ENCODE data around the gene IDH3A.

IDH3A gene

DNA sequence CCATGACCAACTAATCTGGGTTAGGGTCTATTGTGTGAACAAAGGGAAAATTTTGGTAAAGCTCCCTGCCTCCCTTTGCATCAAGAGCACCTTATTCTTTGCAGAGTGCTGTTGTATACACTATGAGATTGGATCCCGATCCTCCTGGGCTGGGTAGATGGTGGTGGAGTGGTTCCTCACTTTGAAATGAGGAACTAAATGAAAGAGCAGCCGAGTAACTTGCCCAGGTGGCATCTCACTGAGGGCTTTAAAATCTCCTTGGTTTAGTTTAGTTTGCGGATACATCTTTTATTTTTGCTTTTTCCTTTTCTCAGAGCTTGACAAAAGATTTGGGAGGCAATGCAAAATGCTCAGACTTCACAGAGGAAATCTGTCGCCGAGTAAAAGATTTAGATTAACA, 19.4 kb downstream of the IDH3A start:
- FAIRE-seq: no peak

DNA sequence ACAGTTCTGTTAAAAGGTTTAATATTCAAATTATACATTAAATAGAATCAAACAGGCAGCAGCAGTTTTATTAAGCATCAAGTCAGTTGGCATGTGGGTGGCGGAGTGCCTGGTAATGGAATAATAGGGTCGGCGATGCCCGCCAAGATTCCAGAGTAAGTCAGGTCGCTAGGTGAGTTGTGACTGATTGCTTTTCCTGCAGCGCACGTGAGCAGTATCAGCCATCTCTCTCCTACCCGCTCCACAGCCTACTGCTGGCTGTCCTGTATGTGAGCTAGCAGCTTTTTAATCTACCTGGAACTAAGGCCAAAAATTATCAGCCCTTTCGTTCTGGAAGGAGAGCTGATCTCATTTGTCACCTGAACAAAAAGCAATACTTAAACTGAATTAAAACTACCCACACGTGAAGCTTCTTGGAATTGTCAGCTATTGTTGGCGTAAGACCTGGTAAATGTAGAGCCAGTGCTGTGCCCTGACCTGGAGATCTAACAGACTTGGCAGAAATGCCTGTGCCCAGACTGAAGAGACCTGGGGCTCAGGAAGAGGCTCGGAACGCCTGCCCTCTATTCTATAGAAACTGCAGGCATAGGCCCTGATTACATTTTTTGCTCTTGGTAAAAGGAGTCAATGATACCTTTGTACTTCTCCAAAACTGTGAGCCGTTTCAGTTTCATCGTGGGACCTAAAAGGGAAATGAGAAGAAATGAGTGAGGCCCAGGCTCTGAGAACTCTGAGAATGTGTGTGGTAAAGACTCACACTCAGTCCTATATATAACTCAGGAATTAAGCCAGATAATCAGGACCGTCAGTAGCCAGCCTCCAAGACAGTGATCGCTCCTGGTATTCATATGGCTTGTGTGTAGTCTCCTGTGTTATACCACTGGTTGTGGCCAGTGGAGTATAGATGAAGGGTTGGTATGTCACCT, 21.9 kb downstream of the IDH3A start:
- FAIRE-seq: no peak

DNA sequence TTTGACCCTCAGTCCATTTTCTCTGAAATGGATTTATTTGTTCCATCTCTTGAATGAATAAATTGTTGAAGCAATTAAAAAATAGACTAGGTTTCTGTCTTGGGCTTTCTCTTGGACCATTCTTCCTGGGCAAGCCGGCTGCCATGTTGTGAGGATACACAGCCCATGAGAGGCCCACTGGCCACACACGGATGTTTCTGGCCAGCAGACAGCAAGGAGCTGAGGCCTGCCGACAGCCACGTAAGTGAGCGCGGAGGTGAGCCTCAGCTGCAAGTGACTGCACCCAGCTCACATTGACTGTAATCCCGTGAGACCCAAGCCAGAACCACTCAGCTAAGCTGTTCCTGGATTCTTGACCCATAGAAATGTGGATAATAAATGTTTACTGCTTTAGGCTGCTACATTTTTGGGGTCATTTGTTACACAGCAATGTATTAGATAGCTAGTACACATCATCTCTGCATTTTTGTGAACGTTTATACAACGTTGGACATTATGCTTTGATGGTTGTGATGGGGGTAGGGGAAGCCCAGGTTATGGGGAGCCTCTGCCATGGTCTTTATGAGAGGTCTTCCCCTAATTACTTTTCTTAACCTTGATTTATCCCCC, 22.8 kb downstream of the IDH3A start:
- FAIRE-seq: no peak

DNA sequence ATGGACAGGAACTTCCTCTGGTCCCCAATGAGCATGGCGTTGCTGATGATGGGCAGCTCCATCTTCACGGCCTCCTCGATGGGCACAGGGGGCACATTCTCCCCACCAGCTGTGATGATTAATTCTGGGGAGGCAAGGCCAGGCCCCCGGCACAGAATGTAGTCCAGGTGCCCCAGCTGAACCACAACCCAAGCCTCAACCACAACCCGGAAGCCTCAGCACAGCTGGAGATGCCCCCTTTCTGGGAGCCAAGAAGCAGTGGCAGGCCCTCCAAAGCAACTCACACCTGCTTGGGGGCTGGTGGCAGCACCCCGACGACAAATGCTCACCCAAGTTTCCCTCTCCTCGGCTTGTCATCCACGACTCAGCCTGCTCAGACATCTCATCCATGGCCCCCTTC, 25.2 kb downstream of the IDH3A start:
- no peak for FAIRE-seq

DNA sequence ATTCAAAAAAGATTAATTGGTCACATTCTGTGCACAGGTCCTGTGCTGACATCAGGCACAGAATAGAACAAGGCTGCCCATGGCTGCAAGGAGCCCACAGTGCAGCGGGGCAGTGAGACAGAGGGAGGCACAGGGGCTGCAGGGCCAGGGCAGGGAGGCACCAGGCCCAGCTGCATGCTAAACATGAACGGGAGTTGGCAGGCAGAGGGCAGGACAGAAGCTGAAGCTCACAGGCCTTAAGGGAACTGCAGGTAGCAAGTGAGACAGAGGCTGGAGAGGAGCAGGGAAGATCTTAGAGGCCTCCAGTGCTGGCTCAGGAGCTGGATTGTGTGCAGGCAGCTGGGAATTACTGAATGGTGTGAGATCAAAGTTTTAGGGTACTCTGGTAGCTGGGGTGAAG, 26.2 kb downstream of the IDH3A start:
- FAIRE-seq: no peak

DNA sequence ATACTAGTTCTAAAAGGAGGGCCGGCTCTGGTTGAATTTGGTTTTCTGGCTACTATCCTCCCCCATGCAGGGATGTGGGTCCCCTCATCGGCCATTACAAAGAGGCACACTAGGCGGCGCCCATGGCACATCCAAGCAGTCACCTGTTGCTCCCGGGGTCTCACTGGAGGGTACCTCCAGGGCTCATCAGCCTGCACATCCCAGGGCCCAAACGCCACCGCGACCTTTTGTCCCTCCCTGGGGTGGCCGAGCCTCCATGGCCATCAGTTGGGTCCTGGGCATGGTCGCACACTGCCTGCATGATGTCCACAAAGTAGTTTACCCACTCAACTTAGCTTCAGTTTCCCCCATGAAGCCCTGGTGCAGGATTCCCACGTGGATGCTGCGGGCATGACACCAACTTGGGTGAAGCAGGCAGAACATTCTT, 28.3 kb downstream of the IDH3A start:
- FAIRE-seq: no peak

DNA sequence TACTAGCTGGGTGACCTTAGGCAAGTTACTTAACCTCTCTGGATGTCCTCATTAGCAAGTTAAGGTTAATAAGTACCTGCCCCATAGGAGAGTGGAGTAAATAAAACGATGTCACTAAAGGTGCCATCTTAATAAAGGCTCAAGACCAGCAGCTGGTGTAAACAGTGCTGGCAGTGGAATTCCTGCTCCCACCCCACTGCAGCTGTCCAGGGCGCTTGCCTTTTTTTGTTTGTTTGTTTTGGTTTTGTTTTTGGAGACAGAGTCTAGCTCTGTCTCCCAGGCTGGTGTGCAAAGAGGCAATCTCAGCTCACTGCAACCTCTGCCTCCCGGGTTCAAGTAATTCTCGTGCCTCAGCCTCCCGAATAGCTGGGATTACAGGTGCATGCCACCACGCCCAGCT, 28.9 kb downstream of the IDH3A start:
- no peak for FAIRE-seq

DNA sequence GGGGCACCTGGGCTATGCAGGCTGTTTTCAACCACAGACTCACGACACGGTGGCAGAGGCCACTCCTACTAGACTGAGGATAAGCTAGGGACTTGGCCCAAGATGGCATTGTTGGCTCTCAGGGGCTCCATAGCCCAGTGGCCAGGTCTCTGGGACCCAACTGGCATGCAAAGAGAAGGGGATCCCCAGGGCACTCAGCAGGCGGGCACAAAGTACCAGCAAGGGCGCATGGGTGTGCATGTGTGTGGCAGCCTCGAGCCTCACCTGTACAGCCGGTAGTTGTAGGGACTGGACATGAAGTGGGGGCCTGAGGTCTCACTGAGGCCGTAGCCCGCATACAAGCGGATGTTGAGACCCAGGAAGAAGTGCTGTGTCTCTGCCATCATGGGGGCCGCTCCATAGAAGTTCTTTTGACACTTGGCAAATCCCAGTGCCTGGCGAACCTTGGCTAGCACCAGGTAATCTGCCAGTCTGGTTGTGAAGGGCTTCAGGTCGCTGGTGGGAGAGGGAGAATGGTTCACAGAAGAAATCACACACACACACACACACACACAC, 30.2 kb downstream of the IDH3A start:
- no peak for FAIRE-seq

DNA sequence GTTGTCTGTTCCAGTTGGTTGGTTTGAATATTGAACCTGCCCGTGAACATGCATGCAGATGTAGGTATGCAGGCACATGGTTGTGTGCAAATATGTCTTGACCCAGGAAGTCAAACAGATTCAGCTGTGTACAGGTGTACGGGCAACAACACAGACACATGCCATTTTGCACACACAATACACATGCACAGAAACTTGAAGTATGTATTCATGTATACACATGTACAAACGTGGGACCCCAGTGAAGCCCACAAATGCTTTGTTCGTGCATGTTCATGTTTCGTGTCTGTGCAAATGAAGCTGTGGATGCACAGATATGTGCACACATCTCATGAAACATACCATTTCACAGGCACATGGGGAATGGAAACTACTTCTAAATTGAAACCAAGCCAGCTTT, 30.7 kb downstream of the IDH3A start:
- no peak for FAIRE-seq

DNA sequence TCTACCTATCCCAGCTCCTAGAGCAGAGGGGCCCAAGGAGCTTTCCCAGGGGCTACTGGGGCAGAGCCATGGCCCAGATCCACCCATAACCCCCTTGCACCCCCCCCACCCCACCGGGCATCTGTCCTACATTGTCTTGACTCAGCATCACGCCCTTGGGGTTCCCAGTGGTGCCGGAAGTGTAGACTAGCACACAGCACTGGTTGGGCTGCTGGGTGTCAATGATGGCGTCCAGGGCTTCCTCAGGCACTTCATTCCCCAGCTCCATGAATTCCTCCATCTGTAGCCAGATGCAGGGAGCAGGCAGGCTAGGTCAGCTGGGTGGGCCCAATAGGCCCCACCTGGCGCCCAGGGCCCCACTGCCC, 33.2 kb downstream of the IDH3A start:
- no peak for FAIRE-seq

DNA sequence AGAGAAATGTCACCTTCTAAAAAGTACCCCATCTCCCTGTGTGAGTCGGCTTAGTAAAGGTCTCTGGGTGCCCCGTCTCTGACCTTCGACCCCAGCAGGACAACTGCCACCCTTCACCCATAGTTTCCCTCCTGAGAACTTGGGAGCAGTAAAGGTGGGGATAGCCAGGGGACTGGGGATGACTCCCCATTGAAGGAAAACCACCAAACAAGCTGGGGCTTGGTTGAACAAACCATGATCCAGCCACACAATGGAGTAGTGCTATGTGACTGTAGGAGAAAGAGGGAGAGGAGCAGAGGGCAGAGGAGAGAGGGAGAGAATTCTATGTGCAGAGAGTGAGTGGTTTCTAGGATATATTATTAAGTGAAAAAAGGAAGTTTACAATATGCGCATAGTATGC, 33.7 kb downstream of the IDH3A start:
- no peak for FAIRE-seq

DNA sequence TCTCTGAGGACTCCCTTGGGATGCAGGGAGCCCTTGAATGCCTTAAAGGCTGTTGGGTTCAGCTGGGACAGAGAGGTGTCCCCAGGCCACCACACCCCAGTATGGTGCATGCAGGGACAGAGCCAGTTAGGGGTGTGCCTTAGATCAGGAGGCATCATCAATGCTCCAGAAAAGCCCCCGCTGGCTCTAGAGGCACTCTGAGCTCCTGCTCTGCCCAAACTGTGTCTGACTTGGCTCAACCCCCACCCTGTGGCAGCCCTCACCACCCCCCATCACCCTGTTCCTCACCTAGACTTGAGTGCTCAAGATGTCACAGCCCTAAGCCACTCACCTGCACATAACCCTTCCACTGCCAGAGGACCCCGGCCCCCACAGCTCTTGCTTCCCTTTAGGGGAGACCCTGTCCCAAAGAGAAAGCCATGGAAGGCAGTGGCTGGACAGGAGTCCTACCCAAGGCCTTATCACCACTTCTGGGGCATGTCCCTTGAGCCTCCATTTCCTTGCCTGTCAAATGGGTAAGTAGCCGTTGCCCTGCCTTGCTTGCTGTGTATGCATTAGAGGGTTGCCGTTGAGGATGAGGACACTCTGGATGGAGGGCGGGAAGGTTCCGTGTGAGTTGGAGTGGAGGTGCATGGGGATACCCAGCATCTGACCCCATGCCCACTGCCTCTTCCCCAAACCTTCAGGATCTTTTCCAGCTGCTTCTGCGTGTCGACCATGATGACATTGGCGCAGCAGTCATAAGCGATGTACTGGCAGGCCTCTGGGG, 43.8 kb downstream of the IDH3A start:
- no peak for FAIRE-seq

DNA sequence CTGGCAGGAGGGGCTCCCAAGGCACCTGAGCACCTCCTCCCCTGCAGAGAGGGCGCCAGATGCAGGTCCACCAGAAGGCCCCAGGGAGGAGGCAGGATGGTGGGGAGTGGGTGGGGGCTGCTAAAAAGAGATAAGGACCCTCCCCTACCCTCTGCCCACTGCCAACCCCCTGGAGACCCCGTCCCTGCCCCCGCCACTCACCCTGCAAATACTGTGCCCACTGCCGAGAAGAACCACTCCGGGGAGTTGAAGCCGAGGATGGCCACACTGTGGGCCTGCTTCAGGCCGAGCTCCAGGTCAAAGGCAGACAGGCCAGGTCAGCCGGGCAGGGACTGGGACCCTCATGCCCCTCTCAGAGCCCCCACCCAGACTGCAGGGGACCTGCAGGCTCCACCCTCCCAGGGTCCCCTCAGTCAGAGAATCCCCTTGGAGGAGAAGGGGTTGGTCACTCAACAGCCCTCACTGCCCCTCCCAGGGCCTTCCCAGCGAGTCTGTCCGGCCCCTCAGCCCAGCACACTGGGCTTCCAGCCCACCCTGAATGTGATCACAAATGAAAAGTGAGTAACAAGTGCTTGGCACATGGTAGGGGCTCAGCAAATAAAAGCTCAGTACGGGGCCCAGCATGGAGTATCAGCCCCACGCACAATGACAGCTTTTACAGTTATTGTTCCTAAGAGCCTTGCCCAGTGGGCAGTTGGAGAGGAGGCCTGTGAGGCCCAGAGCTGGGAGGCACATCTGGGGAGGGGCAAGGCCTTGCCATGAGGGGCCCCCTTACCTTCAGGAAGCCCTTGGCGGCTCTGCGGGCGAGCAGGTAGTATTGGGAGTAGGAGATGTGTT, 44.8 kb downstream of the IDH3A start:
- FAIRE-seq: no peak

DNA sequence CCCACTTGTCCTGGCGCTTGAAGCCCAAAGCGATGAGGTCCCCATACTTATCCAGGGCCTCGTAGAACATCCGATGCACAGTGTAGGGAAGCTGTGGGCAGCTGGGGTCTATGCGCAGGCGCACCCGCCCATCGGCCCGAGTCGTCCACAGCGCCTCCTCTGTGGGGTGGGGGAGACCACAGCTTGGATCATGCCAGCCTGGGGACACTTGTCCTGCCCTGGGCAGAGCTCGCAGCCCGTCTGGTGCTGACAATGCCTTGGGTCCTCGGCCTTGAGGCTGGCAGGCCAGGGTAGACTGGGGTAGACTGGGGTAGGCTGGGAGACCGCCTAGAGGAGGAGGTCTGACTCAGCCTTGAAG, 45.4 kb downstream of the IDH3A start:
- FAIRE-seq: no peak

DNA sequence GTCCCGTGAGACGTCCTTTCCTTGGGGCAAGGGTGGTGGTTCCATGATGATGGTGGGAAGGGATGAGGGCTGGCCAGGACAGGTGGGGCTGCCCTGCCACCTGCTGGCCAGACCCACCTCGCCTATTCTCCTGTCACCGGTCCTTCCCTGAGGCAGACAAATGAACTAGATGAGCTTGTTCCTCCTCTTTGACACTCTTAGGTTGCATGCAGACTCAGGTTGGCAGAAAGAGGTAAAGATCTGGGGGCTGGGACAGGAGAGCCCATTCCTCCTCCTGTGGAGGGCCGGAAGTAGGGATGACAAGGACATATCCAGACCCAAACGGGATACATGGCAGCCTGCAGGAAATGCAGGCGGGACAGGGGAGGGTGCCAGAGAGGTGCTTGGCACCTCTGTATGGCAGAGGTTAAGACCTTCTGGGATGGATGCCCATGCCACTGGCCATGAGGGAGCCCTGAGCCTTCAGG, 46.6 kb downstream of the IDH3A start:
- no peak for FAIRE-seq

DNA sequence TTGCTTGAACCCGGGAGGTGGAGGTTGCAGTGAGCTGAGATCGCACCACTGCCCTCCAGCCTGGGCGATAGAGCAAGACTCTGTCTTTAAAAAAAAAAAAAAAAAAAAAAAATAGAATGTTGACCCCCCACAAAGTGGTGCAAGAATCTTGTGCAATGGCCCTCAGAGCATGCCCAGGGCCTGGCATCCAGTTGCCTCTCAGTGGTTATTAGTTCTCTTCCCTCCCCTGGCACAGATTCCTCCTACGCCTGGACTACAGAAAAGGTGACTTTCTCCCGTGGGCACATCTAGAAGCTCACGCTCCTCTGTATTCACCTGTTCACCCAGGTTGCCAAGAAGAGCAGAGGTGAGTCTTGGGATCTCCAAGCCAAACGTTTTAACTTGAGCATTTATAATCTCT, 48.5 kb downstream of the IDH3A start:
- FAIRE-seq: no peak

DNA sequence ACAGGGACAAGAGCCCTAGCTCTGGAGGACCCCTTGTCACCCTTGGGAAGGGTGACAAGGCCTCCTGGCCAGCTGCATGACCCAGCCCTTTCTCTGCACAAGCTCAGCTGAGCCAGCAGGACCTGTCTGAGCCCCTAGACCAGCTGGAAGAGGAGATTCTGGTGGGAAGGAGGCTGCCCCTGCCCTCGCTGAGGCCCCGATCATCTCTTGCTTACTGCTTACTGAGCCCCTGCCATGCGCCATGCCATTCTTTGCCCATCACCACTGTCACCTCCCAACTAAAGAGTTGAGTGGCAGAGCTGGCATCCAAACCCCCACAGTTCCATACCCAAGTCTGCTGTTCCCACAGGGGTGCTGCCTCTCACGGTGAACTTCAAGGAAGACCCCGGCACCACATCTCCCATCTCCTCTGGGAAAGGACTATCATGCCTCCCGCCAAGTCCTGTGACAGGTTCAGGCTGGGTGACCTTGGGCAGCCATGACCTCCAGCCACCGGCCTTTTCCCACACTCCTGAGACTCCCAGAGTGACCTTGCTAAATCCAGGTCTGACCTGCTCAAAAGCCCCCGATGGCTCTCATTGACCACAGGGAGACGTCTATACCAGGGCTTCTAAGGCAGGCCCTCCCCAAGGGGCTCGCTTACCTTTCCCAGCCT, 51.2 kb downstream of the IDH3A start:
- FAIRE-seq: no peak

DNA sequence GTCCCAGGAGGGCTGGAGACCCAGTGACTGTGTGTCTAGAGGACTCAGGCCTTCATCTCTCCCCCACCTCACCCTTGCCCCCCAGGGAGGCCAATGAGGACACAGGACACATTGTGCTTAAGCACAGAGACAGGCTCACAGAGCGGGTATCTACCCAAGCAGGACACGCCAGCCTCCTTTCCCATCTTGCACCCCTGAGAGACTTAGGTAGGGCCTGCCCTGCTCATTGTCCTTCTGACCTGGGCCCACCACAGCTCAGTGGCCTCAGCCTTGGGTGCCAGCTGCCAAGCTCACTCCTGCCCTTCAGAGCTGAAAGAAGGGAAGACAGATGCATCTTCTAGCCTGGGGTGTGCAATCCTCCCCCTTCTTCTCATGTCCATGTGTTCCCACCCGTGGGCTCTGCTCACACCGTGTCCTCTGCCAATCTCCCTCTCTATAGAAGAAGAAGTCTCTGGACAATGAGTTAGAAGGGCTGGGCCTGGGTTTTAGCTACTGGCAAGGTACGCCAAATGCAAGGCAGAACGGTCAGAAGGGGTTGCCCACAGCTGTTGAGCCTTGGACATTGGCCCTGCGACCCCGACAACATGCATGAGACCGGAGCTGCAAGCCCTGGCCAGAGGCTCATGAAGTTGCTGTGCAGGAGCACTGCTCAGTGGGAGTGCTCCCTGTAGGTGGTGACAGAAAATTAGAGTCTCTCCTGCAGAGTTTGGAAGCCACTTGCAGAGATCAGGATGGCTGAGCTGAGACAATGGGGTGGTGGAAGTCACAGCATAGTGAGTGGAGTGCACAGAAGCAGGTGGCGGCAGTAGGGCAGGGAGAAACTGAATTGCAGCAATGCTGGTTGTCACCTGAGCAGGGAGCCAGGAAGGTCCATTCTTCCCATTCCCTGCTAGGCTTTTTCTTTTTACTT, 52.4 kb downstream of the IDH3A start:
- FAIRE-seq: no peak

DNA sequence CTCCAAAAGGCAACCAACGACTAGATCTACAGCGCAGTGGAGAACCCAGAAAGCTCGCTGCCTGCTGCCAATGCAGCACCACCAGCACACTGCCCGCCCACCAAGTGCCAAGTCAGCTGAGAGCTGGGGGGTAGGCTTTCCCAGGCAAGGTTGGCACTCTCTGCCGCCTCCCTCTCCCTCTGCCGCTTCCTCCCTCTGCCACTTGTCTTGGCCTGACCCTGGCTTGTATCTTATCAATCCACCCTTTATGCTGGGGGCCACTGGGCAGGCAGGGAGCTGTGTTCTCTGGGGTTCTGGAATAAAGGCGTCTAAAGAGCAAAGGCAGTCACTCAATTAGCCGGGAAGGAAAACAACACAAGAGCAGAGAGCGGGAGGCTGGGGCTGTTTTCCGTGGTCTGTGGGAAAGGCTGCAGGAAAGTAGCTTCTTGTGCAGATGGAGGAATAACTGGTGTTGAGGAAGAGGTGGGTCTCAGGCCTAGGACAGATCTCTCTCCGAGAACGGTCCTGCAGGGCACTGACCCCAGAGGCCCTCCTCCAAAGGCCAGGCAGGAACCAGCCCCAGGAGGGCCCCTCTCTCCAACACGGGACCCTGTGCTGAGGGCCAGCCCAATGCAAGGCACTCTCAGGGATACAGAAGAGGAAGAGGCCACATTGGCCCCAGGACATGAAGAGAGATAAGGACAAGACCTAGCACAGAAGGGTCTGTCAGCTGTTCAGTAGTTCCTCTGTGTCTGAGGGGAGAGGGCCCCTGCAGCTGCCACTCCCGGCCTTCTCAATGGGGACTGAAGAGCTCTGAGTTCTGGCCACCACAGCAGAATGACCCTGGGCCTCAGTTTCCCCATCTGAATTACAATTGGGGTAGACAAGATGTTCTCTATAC, 54.4 kb downstream of the IDH3A start:
- no peak for FAIRE-seq

Data from islet of Langerhans (tissue), 1 donor.